D721Med (cell line): ENCODE data around the gene ZKSCAN5.
A peak's percentile ranks its signal among the peaks of the same experiment; 100 is the strongest.
"Not testable (repeated sequence)": the region's sequence is repeated elsewhere in the genome, so short reads cannot be mapped to it uniquely, and the experiment has no call there.

Experiments used
- DNase-seq: peaks from one replicate; pipeline ENCODE4 v3.0.0; 2011; ENCODE audit warnings: low spot score; ENCODE audit not compliant: insufficient read length
- FAIRE-seq: peaks from 2 replicates; lab custom pipeline; 2011; peaks lifted over from hg19 to GRCh38; lab: Jason Lieb, UNC
- TF ChIP-seq, protein P1 (sequence below): IDR thresholded peaks from 2 replicates; pipeline ENCODE4 v1.5.1; 2012; ENCODE audit warnings: mild to moderate bottlenecking, control low read depth; ENCODE audit not compliant: insufficient read depth; ENCODE audit errors: missing control alignments

ZKSCAN5 gene

DNA sequence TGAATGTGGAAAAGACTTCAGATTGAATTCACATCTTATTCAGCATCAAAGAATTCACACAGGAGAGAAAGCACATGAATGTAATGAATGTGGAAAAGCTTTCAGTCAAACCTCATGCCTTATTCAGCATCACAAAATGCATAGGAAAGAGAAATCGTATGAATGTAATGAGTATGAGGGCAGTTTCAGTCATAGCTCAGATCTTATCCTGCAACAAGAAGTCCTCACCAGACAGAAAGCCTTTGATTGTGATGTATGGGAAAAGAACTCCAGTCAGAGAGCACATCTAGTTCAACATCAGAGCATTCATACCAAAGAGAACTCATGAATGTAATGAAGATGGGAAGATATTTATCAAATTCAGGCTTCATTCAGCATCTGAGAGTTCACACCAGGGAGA lies 68.8 kb downstream of the ZKSCAN5 start:
- DNase-seq, result no peak
- TF ChIP-seq, protein P1, sequence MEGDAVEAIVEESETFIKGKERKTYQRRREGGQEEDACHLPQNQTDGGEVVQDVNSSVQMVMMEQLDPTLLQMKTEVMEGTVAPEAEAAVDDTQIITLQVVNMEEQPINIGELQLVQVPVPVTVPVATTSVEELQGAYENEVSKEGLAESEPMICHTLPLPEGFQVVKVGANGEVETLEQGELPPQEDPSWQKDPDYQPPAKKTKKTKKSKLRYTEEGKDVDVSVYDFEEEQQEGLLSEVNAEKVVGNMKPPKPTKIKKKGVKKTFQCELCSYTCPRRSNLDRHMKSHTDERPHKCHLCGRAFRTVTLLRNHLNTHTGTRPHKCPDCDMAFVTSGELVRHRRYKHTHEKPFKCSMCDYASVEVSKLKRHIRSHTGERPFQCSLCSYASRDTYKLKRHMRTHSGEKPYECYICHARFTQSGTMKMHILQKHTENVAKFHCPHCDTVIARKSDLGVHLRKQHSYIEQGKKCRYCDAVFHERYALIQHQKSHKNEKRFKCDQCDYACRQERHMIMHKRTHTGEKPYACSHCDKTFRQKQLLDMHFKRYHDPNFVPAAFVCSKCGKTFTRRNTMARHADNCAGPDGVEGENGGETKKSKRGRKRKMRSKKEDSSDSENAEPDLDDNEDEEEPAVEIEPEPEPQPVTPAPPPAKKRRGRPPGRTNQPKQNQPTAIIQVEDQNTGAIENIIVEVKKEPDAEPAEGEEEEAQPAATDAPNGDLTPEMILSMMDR, result no peak
- no peak for FAIRE-seq

DNA sequence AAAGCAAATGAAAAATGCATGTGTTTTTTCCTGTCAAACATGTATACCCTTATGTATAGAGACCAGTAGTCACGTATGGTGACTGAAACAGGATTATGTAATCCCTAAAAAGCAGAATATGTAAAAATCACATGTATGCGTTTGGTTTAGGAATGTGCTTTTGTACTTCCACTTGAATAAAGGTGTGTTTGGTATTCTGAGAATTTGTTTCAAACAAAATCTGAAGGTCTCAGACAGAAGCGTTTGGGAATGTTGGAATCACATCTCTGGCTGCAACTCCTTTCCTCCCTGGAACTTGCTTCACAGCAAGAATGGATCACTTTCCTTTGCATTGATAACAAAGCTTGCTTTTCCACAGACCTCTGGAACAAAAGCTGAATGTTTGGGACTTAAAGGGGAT lies 71.8 kb downstream of the ZKSCAN5 start:
- TF ChIP-seq, protein P1, result no peak
- DNase-seq (no peak), FAIRE-seq (no peak)

DNA sequence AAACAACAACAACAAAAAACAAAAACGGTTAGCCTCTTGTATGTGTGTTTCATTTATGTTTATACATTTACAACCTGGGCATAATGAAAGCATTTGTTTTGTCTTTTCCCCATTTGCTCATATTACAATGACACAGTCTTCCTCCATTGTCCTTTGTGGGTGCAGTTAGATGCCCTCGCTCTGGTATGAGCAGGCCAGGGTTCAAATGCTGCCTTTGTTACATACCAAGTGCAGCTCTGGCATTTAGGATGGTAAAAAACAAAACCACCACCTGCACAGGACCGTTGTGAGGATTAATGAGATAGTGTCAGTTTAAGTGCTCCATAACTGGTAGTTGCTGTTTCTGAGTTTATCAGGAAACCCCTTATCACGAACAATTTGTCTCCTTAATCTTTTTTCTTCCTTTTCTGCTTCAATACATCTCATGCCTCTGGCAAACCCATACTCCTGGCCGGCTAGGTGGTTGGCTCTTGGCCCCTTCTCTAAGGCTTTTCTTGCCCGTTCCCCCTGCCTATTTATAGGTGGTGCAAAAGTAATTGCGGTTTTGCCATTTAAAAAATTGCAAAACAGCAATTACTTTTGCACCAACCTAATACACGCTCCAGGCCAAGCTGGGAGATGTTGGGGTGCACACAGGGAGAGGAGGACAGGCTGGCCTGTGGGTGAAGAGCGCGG lies 75.0 kb downstream of the ZKSCAN5 start:
- FAIRE-seq (no peak), DNase-seq (no peak)

DNA sequence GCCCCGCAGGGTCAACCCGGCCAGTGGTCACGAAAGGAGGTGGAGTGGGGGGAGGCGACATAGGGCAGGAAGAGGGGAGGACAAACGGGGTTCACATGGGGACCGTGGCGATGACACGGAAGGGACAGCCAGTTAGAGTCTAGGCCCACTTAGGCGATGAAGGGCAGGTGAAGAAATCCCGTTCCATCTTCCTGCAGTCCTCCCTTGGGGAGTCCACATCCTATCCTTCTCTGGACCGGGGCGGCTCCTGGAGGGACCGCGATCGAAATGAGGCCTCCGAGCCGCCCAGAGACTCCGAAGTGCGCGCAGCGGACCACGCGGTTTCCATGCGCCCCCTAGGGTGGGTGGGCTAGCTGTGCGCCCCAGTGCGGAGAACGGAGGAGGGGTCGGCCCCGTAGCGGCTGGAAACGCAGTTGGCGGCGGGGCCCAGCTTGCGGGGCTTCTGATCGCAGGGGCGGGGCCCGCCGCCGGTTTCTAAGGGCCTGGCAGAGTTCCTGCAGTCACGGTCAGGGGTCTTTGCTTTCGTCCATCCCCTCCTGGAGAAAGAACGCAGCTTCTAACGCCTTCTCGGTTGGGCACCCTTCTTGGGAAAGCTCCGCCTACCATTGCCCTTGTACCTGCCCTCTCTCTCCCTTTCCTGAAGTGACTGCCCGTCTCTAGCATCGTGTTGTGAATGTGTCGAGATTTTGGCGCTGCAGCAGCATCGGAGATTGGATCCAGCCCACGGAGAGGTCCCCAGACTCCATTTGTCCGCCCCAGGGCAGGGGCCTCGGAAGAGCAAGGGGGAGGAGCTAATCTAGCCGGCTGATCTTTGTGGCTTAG lies 75.7 kb downstream of the ZKSCAN5 start:
- FAIRE-seq (no peak), DNase-seq (no peak)

More for the DNA sequence above, 75.0 kb downstream of the ZKSCAN5 start:
- TF ChIP-seq, protein P1, result no peak

DNA sequence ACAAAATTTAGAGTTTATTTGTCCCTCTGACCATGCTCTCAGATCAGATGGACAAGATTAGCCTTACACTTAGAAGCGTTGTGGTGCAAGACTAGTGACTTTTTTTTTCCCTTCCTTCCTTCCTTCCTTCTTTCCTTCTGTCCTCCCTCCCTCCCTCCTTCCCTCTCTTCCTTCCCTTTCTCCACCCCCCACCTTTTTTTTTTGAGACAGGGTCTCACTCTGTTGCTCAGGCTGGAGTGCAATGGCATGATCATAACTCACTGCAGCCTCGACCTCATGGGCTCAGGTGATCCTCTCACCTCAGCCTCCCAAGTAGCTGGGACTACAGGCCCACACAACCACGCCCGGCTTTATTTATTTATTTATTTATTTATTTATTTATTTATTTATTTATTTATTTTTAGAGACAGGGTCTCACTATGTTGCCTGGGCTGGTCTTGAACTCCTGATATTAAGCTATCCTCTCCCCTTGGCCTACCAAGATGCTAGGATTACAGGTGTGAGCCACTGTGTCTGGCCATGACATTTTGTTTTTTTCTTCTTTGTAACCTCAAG lies 76.4 kb downstream of the ZKSCAN5 start:
- not testable (repeated sequence) for DNase-seq, FAIRE-seq

More for the DNA sequence above, 75.7 kb downstream of the ZKSCAN5 start:
- TF ChIP-seq, protein P1, result peak; percentile 55
